Activated CD8-positive, alpha-beta memory T cell treated with anti-CD3 and anti-CD28 coated beads for 24 hours (primary cell): ENCODE data around the gene SLC22A5.

Source experiments
- DNase-seq: peaks from one replicate; pipeline ENCODE4 v3.0.0-alpha.2; 2020

SLC22A5 gene

DNA sequence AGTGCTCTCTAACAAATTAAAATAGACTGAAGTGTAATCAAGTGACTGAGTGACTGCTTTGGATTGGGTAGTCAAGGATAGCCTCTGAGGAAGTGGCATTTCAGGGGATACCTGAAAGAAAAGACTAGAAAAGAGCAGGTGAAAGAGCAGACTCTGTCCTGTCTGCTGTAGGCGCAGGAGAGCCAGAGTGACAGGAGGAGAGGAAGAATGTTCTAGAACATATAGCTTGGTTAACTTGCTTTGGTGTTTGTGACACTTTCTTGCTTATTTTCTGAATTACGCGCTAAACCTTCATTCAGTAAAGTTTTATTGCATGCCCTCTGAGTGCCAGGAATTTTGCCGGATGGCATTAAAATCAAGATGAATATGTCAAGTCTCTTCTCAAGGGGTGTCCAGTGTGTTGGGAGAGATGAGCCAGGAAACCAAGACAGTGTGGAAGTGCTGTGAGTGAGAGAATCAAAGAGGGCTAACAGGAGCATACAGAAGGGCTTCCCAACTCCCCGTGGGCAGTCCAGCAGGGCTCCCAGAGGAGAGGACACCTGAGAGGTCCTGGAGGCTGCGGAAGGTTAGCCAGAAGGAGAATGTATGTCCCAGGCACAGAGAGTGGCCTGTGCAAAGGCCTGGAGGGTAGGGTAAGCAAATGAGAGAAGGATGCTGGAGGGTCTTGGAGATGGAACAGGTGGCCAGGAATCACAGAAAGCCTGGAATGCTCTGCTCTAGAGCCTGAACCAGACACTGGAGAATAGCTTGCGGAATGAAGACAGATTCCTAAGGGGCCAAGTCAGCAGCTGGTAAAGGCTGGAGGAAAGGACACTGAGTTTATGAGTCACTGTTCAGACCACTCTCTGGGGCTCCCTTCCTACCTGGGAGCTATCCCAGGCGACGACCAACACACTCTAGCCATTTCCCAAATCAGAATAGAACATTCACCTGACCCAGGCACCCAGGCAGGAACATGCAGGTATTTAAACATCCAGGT, 59.3 kb downstream of the SLC22A5 start:
- peak; percentile 55 for DNase-seq

- peak; percentile 53 for DNase-seq
Measured at GRCh38 chr5:132429463-132430440, 60.2 kb downstream of the SLC22A5 start.

- peak; percentile 35 for DNase-seq
Measured at GRCh38 chr5:132430746-132431145, 61.2 kb downstream of the SLC22A5 start.

- DNase-seq = peak; percentile 52
Measured at GRCh38 chr5:132431632-132432031, 62.1 kb downstream of the SLC22A5 start.

DNA sequence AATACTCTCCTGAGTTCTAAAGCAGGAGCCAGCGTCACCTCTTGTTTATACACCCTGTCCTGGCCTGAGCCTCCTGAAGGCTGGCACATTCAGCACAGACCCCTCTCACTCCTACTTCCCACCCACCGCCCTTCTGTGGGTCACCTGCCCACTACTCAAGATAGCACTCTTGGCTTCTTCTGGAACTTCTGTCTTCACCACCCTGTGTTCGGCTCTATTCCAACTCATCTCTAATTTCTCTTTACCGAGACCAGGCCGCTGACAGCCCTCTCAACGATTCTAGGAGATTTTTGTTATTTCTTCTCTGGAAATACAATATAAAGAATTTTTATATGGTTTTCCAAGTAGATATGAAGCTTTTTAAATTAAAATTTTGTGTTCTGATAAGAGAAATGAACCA, 63.6 kb downstream of the SLC22A5 start:
- peak; percentile 30 for DNase-seq

GRCh38 chr5:132434416-132435286, 65.1 kb downstream of the SLC22A5 start:
- DNase-seq = peak; percentile 47

- DNase-seq = peak; percentile 40
Measured at GRCh38 chr5:132435447-132435846, 65.9 kb downstream of the SLC22A5 start.

DNA sequence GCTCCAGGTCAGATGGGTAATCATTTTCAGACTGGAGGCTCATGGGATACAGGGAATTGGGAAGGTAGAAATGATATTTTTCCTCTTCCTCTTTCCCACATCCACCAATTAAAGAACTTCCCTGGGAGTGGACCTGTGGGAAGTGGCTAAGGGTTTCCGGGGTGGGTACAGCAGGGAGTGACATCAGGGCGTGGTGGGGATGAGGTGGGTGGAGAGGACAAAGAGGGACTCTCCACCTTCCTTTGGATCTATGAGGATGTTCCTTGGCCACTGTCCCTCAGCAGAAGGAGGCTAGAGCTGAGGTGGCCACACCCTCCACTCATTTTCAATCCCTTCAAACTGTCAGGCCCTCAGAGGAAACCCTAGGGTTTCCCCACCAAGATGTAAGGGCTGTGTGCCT, 66.4 kb downstream of the SLC22A5 start:
- DNase-seq = peak; percentile 49

GRCh38 chr5:132436936-132437335, 67.4 kb downstream of the SLC22A5 start:
- peak; percentile 50 for DNase-seq

GRCh38 chr5:132437604-132438266, 68.2 kb downstream of the SLC22A5 start:
- peak; percentile 77 for DNase-seq

- DNase-seq = peak; percentile 55
Measured at GRCh38 chr5:132438267-132438645, 68.7 kb downstream of the SLC22A5 start.

GRCh38 chr5:132438917-132439316, 69.4 kb downstream of the SLC22A5 start:
- peak; percentile 56 for DNase-seq

- peak; percentile 58 for DNase-seq
Measured at GRCh38 chr5:132439521-132440089, 70.1 kb downstream of the SLC22A5 start.

DNA sequence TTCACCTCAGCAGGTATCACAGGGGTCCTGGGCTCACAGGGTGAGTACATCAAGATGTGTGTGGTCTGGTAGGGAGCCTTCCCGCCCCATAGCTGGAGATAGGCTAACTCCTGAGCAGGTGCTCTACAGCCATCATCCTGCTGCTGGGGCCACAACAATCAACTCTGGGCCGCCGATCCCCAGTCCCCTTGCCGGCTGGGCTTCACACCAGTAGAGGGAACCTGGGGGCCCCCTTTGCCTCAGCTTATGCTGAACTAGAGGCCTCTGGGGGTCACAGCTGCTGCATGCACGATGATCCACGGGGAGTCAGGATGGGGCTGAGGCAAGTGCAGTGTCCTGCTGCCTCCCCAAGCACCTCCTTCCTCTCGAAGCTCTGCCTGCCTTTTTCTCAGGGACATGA, 74.6 kb downstream of the SLC22A5 start:
- peak; percentile 51 for DNase-seq
